GM18505 (cell line): ENCODE data around the gene CARMIL1.

ENCODE experiments used
- ATAC-seq: cut with Tn5 transposase; IDR thresholded peaks from one replicate; pipeline ENCODE4 v1.9.1; 2021; ENCODE audit not compliant: unreplicated experiment
- POLR2A ChIP-seq: IDR thresholded peaks from 4 replicates; pipeline ENCODE4 v1.6.1; 2011; ENCODE audit warnings: borderline replicate concordance; ENCODE audit not compliant: insufficient read depth, insufficient read length; ENCODE audit errors: extremely low read depth

Gene CARMIL1

GRCh38 chr6:25462235-25462897, 183.2 kb downstream of the CARMIL1 start:
- ATAC-seq = no peak
- no peak for TF ChIP-seq POLR2A

DNA sequence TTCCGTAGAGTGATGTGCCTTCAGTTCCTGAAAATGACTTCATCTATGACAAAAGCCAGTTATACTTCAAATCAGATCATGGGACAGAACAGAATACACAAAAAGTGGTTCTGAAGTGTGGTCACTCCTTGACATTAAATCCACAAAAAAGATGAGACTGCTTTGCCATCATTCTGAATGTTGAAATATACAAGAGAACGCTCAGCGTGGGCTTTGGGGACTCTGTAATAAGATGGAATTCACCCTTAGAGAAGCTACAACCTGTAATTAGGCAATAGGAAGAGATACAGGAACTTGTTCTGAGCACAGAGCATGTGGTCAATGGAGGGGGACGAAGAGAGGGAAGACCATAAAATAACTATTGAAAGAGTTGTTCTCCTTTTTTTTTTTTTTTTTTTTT, 184.3 kb downstream of the CARMIL1 start:
- no peak for TF ChIP-seq POLR2A

GRCh38 chr6:25464225-25464624, 185.1 kb downstream of the CARMIL1 start:
- TF ChIP-seq POLR2A = no peak
- ATAC-seq = no peak

More for the DNA sequence above, 184.3 kb downstream of the CARMIL1 start:
- ATAC-seq = no peak

GRCh38 chr6:25465941-25466340, 186.8 kb downstream of the CARMIL1 start:
- ATAC-seq = no peak
- no peak for TF ChIP-seq POLR2A

- ATAC-seq = no peak
- TF ChIP-seq POLR2A = no peak
These were observed 189.7 kb downstream of the CARMIL1 start for GRCh38 chr6:25468881-25469280.

GRCh38 chr6:25469797-25470388, 190.7 kb downstream of the CARMIL1 start:
- no peak for TF ChIP-seq POLR2A
- ATAC-seq = no peak

DNA sequence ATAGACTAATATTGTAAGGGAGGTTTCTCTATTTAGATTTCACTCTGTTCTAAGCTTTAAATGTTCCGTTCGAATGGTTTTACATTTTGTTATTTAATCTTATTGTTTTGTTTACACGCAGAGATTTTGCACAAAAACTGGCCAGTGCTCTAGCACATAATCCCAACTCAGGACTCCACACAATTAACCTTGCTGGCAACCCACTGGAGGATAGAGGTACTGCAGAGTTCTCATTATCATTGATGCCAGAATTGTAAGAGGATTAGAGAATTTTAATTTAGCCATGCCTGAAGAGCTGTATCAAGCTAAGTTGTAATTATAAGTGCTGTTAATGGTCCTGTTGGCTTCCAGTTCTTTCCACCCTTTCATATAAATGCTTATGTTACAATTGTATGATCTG, 193.1 kb downstream of the CARMIL1 start:
- no peak for ATAC-seq
- TF ChIP-seq POLR2A = no peak

DNA sequence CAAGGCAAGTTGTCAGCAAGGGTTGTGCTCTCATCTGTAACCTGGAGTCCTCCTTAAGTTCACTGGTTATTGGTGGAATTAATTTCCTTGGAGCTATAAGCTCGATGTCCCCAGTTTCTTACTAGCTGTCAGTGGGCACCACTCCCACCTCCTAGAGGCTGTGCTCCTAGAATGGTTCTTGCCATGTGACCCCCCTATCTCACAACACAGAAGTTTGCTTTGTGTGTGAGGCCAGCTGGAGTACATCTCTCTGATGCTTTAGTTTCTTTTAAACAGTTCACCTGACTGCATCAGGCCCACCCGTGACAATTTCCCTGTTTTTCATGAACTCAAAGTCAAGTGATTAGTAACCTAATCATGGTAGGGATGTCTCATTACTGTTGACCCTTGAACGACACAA, 193.7 kb downstream of the CARMIL1 start:
- no peak for TF ChIP-seq POLR2A
- no peak for ATAC-seq

DNA sequence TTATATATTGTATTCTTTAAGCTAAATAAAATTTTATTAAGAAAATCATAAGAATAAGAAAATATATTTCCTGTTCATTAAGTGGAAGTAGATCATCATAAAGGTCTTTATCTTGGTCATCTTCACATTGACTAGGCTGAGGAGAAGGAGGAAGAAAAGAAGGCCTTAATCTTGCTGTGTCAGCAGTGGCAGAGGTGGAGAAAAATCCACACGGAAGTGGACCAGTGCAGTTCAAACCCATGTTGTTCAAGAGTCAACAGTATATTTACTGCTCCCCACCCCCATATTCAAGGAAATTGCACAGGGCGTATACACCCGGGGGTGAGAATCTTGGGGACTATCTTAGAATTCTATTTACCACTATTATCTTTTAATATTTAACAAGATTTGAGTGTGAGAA, 194.3 kb downstream of the CARMIL1 start:
- no peak for ATAC-seq
- TF ChIP-seq POLR2A = no peak

DNA sequence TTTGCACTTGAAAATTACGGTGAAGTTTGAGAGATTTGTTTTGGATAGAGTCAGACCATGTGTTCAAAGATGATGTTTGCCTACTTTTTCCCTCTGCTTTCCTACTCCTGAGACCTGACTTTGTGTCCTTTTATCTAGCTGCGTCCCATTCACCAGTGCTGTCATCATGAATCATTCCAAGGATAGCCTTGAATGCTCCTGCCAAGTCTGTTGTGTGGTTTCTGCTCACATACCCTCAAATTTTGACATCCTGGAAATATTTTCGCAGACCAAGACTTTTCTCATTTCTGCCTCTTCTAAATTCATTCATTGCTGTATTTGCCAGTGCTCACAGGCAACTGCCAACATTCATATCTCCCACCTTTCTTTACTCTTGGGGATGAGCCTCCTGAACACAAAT, 197.0 kb downstream of the CARMIL1 start:
- no peak for ATAC-seq

GRCh38 chr6:25477006-25477590, 197.9 kb downstream of the CARMIL1 start:
- ATAC-seq = no peak
- TF ChIP-seq POLR2A = no peak

More for the DNA sequence above, 197.0 kb downstream of the CARMIL1 start:
- TF ChIP-seq POLR2A = no peak

DNA sequence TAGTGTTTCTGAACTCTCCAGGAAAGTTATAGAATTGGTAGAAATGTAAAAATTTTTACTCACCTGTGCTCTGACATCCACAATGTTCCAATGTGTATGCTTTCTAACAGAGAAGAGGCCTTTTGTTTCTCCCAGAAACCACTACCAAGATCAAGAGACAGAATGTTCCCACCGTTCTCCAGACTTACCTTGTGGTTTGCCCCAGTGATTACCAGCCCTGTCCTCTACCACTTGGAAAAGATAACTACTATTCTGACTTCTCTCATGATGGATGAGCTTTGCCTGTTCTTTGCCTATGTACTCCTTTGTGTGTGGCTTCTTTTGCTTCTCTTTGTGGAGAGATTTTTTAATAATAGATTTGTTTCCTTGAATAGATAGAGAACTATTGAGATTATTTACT, 199.8 kb downstream of the CARMIL1 start:
- ATAC-seq = no peak
- no peak for TF ChIP-seq POLR2A

DNA sequence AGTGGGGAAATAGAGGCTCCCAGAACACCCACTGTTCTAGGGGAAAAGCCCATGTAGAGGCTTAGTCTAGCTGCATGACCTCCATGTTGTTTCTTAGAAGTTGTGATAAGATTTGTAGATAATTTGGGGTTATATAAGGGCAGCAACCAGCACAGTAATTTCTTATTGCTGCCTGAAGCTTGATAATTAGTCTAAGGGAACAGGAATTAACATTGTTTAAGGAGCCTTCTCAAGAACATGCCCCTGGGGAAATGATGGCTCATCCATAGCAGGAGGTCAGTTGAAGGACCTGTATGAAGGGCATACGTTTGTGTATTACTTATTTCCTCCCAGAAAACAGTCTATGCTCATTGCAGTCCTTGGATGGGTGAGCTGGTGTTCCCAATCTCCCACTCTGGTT, 202.1 kb downstream of the CARMIL1 start:
- no peak for ATAC-seq
- TF ChIP-seq POLR2A = no peak

GRCh38 chr6:25482996-25483395, 203.8 kb downstream of the CARMIL1 start:
- no peak for TF ChIP-seq POLR2A
- ATAC-seq = no peak
